Measurements from ENCODE around the gene ITGB2. TPM values are rescaled to one million over a fixed set of nuclear protein-coding genes. Genes with fewer than 3 reads are reported as not detected.

The ITGB2 gene
- total RNA-seq (not detected in 2 replicates), polyA plus RNA-seq (0.05 TPM in 1 of 2 replicates, not detected in the other), polyA minus RNA-seq (ENCODE audit: low replicate concordance) (0.63 TPM in 1 of 2 replicates, not detected in the other)
- polyA plus RNA-seq (2012) = not detected in 2 replicates

- H3K36me3 ChIP-seq (ENCODE audit: control insufficient read depth, insufficient read depth, low read length) = no peaks in the 10 kb centered on the region
- H3K27ac ChIP-seq (ENCODE audit: insufficient read depth, low read length) = no peak within 1 kb of the TSS
- no peaks in the 10 kb centered on the region for H3K79me2 ChIP-seq (ENCODE audit: control insufficient read depth, insufficient read depth, low read length)
- peaks cover 30% of the 10 kb centered on the region for H3K27me3 ChIP-seq (ENCODE audit: control insufficient read depth, insufficient read depth, low read length)
- no peaks in the 10 kb centered on the region for H4K20me1 ChIP-seq (ENCODE audit: control insufficient read depth, extremely low read depth, insufficient read depth, low read length)
- no peak for DNase-seq (ENCODE audit: low read depth in 2 of 2)
- H3K4me2 ChIP-seq (ENCODE audit: extremely low read depth, insufficient read depth, low read length) = no peak within 1 kb of the TSS
- no peak within 1 kb of the TSS for H3K4me3 ChIP-seq (replicated peaks in 1 of 4; ENCODE audit: control extremely low read depth in 1 of 4, insufficient read depth in 1 of 4, low read depth in 3 of 4, low read length in 4 of 4)
- H3K9me3 ChIP-seq (ENCODE audit: control insufficient read depth, insufficient read depth, low read depth, low read length) = no peaks in the 10 kb centered on the region
- TF ChIP-seq CTCF (conservative IDR thresholded peaks at IDR 0.05 in 1 of 2, IDR thresholded peaks at IDR 0.05 in 1 of 2; ENCODE audit: low read depth in 1 of 2, low read length in 2 of 2) = no peak
- no peak within 1 kb of the TSS for H3K9ac ChIP-seq (ENCODE audit: insufficient read depth, low read length)
- no peaks in the 10 kb centered on the region for H3K4me1 ChIP-seq (ENCODE audit: control insufficient read depth, extremely low read depth, insufficient read depth, low read length)
- no peak within 1 kb of the TSS for H2AFZ ChIP-seq (ENCODE audit: low read length)
These were observed at the start of gene ITGB2 for GRCh38 chr21:44920694-44921604. Gene ITGB2 (minus strand): TSS chr21:44920899. CDS start chr21:44910782, 10,117 bp downstream.

- Histone ChIP-seq H3K79me2 (ENCODE audit: control insufficient read depth, insufficient read depth, low read length) (no peaks in the 10 kb centered on the region), H2AFZ (ENCODE audit: low read length) (no peak overlapping the region), H3K36me3 (ENCODE audit: control insufficient read depth, insufficient read depth, low read length) (peaks cover 5% of the 10 kb centered on the region), H3K9me3 (ENCODE audit: control insufficient read depth, insufficient read depth, low read depth, low read length) (no peaks in the 10 kb centered on the region), H3K9ac (ENCODE audit: insufficient read depth, low read length) (no peak overlapping the region), H4K20me1 (ENCODE audit: control insufficient read depth, extremely low read depth, insufficient read depth, low read length) (no peaks in the 10 kb centered on the region), H3K4me2 (ENCODE audit: extremely low read depth, insufficient read depth, low read length) (no peak overlapping the region), H3K27ac (ENCODE audit: insufficient read depth, low read length) (no peak overlapping the region), H3K27me3 (ENCODE audit: control insufficient read depth, insufficient read depth, low read length) (no peaks in the 10 kb centered on the region), H3K4me3 (replicated peaks in 1 of 4; ENCODE audit: control extremely low read depth in 1 of 4, insufficient read depth in 1 of 4, low read depth in 3 of 4, low read length in 4 of 4) (no peak overlapping the region), H3K4me1 (ENCODE audit: control insufficient read depth, extremely low read depth, insufficient read depth, low read length) (no peaks in the 10 kb centered on the region)
- DNase-seq (ENCODE audit: low read depth in 2 of 2) = peak in 1 of 2 donors; percentile 56
- TF ChIP-seq CTCF (conservative IDR thresholded peaks at IDR 0.05 in 1 of 2, IDR thresholded peaks at IDR 0.05 in 1 of 2; ENCODE audit: low read depth in 1 of 2, low read length in 2 of 2) = no peak
- no peak for TF ChIP-seq EZH2 (IDR thresholded peaks at IDR 0.05; ENCODE audit: low read length, missing control alignments)
These were observed 49.4 kb upstream of the ITGB2 start for GRCh38 chr21:44969931-44970755.

- H4K20me1 ChIP-seq (ENCODE audit: control insufficient read depth, extremely low read depth, insufficient read depth, low read length) = no peaks in the 10 kb centered on the region
- peaks cover 2% of the 10 kb centered on the region for H3K79me2 ChIP-seq (ENCODE audit: control insufficient read depth, insufficient read depth, low read length)
- no peak overlapping the region for H2AFZ ChIP-seq (ENCODE audit: low read length)
- H3K27me3 ChIP-seq (ENCODE audit: control insufficient read depth, insufficient read depth, low read length) = no peaks in the 10 kb centered on the region
- no peak overlapping the region for H3K27ac ChIP-seq (ENCODE audit: insufficient read depth, low read length)
- H3K4me1 ChIP-seq (ENCODE audit: control insufficient read depth, extremely low read depth, insufficient read depth, low read length) = no peaks in the 10 kb centered on the region
- H3K9ac ChIP-seq (ENCODE audit: insufficient read depth, low read length) = no peak overlapping the region
- H3K9me3 ChIP-seq (ENCODE audit: control insufficient read depth, insufficient read depth, low read depth, low read length) = no peaks in the 10 kb centered on the region
- H3K4me3 ChIP-seq (replicated peaks in 1 of 4; ENCODE audit: control extremely low read depth in 1 of 4, insufficient read depth in 1 of 4, low read depth in 3 of 4, low read length in 4 of 4) = no peak overlapping the region
- DNase-seq (ENCODE audit: low read depth in 2 of 2) = no peak
- peaks cover 5% of the 10 kb centered on the region for H3K36me3 ChIP-seq (ENCODE audit: control insufficient read depth, insufficient read depth, low read length)
- TF ChIP-seq CTCF (conservative IDR thresholded peaks at IDR 0.05 in 1 of 2, IDR thresholded peaks at IDR 0.05 in 1 of 2; ENCODE audit: low read depth in 1 of 2, low read length in 2 of 2) = no peak
- no peak overlapping the region for H3K4me2 ChIP-seq (ENCODE audit: extremely low read depth, insufficient read depth, low read length)
These were observed 48.5 kb upstream of the ITGB2 start for GRCh38 chr21:44969066-44969670.

All from fibroblast of lung (primary cell).